Neural progenitor cell (in vitro differentiated cells): Measurements from ENCODE around the gene RERE. TPM values are rescaled to one million over a fixed set of nuclear protein-coding genes. Genes with fewer than 3 reads are reported as not detected.

ENCODE experiments used
- DNase-seq: peaks from one replicate; pipeline ENCODE4 v3.0.0-alpha.2; 2016; ENCODE audit warnings: low spot score
- H2AFZ ChIP-seq: fragments of 200-600 bp; sonication (generic); replicated peaks from 2 replicates; pipeline ENCODE4 v1.6.1; 2016; ENCODE audit warnings: antibody characterized with exemption
- H3F3A ChIP-seq: fragments of 200-600 bp; sonication (generic); 2 replicates; pipeline ENCODE4 v1.6.1; 2016; ENCODE audit warnings: antibody characterized with exemption, low read depth
- H3K27ac ChIP-seq: fragments of 200-600 bp; sonication (generic); 2 replicates; pipeline ENCODE4 v1.5.1; 2016; ENCODE audit warnings: mild to moderate bottlenecking
- H3K27me3 ChIP-seq: fragments of 200-600 bp; sonication (generic); 2 replicates; pipeline ENCODE4 v1.6.1; 2016; ENCODE audit warnings: mild to moderate bottlenecking, moderate library complexity
- H3K36me3 ChIP-seq: fragments of 200-600 bp; sonication (generic); 2 replicates; pipeline ENCODE4 v1.5.1; 2016
- H3K4me1 ChIP-seq: fragments of 200-600 bp; sonication (generic); 2 replicates; pipeline ENCODE4 v1.6.1; 2016; ENCODE audit warnings: mixed run types
- H3K4me2 ChIP-seq: fragments of 200-600 bp; sonication (generic); 2 replicates; pipeline ENCODE4 v1.6.1; 2016
- H3K4me3 ChIP-seq: fragments of 200-600 bp; sonication (generic); 2 replicates; pipeline ENCODE4 v1.5.1; 2016
- H3K79me2 ChIP-seq: fragments of 200-600 bp; sonication (generic); 2 replicates; pipeline ENCODE4 v1.6.1; 2016; ENCODE audit warnings: low read depth
- H3K9ac ChIP-seq: fragments of 200-600 bp; sonication (generic); 2 replicates; pipeline ENCODE4 v1.6.1; 2016
- H3K9me3 ChIP-seq: fragments of 200-600 bp; sonication (generic); 2 replicates; pipeline ENCODE4 v1.5.1; 2016; ENCODE audit warnings: low read depth
- H4K20me1 ChIP-seq: fragments of 200-600 bp; sonication (generic); 2 replicates; pipeline ENCODE4 v1.6.1; 2016; ENCODE audit warnings: low read depth
- H3K27ac Mint-ChIP-seq: 3 replicates; pipeline ENCODE4 v1.8.0; 2021; ENCODE audit warnings: mixed read lengths
- H3K27me3 Mint-ChIP-seq: 2 replicates; pipeline ENCODE4 v1.8.0; 2022; ENCODE audit warnings: low read depth, mild to moderate bottlenecking, inconsistent platforms, moderate library complexity, mixed read lengths; ENCODE audit not compliant: insufficient read depth
- H3K36me3 Mint-ChIP-seq: 3 replicates; pipeline ENCODE4 v1.8.0; 2021; ENCODE audit warnings: mixed read lengths
- H3K4me1 Mint-ChIP-seq: 3 replicates; pipeline ENCODE4 v1.8.0; 2021; ENCODE audit warnings: mixed read lengths
- H3K4me3 Mint-ChIP-seq: 3 replicates; pipeline ENCODE4 v1.8.0; 2021; ENCODE audit warnings: mild to moderate bottlenecking, moderate library complexity, mixed read lengths
- H3K9me3 Mint-ChIP-seq: 3 replicates; pipeline ENCODE4 v1.8.0; 2020; ENCODE audit warnings: mixed read lengths
- CTCF ChIP-seq: fragments of 200-600 bp; sonication (generic); IDR thresholded peaks from 2 replicates; pipeline ENCODE4 v1.5.1; 2017; ENCODE audit warnings: antibody characterized with exemption, mild to moderate bottlenecking
- EZH2 ChIP-seq: fragments of 200-600 bp; sonication (generic); IDR thresholded peaks from 2 replicates; pipeline ENCODE4 v1.6.1; 2017; ENCODE audit warnings: antibody characterized with exemption, mild to moderate bottlenecking, moderate library complexity
- EZH2phosphoT487 ChIP-seq: fragments of 200-600 bp; sonication (generic); IDR thresholded peaks from 2 replicates; pipeline ENCODE4 v1.6.1; 2017; ENCODE audit warnings: antibody characterized with exemption
- total RNA-seq: library from RNA; depleted of rRNA; stranded (reverse); fragments of >200 nt; gene quantifications from 2 replicates; pipeline ENCODE4 v1.2.3, GENCODE V29; 2015; ENCODE audit warnings: low replicate concordance

RERE gene
- total RNA-seq, 1 donor from 2014 or later: 29.8 TPM

- Mint-ChIP-seq H3K36me3 (peaks cover 18% of the 10 kb centered on the region), H3K27me3 (peaks cover 2% of the 10 kb centered on the region), H3K4me3 (no peak overlapping the region), H3K27ac (no peak overlapping the region), H3K9me3 (no peaks in the 10 kb centered on the region), H3K4me1 (peaks cover 30% of the 10 kb centered on the region)
- DNase-seq: no peak
- Histone ChIP-seq H3K27ac (no peak overlapping the region), H2AFZ (no peak overlapping the region), H3K9ac (no peak overlapping the region), H3K4me1 (no peaks in the 10 kb centered on the region), H3K4me2 (no peak overlapping the region), H3K27me3 (no peaks in the 10 kb centered on the region), H4K20me1 (peaks cover 31% of the 10 kb centered on the region), H3F3A (peaks cover 6% of the 10 kb centered on the region), H3K4me3 (no peak overlapping the region), H3K36me3 (no peaks in the 10 kb centered on the region), H3K79me2 (peaks cover 49% of the 10 kb centered on the region), H3K9me3 (no peaks in the 10 kb centered on the region)
- TF ChIP-seq EZH2phosphoT487 (no peak), CTCF (no peak), EZH2 (no peak)
These were observed 387.0 kb downstream of the RERE start for GRCh38 chr1:8430476-8430875.

GRCh38 chr1:8429549-8430110, 387.8 kb downstream of the RERE start:
- no peaks in the 10 kb centered on the region for H3K27me3 ChIP-seq
- H3K36me3 ChIP-seq: no peaks in the 10 kb centered on the region
- no peak overlapping the region for H3K27ac ChIP-seq
- H3F3A ChIP-seq: peaks cover 14% of the 10 kb centered on the region
- no peak for DNase-seq
- H3K9me3 ChIP-seq: no peaks in the 10 kb centered on the region
- TF ChIP-seq CTCF (no peak), EZH2 (no peak), EZH2phosphoT487 (no peak)
- Mint-ChIP-seq H3K27ac (no peak overlapping the region), H3K36me3 (peaks cover 12% of the 10 kb centered on the region), H3K9me3 (no peaks in the 10 kb centered on the region), H3K4me1 (peaks cover 38% of the 10 kb centered on the region), H3K4me3 (no peak overlapping the region), H3K27me3 (no peaks in the 10 kb centered on the region)
- H3K4me2 ChIP-seq: no peak overlapping the region
- no peak overlapping the region for H3K9ac ChIP-seq
- peaks cover 41% of the 10 kb centered on the region for H3K79me2 ChIP-seq
- H3K4me3 ChIP-seq: no peak overlapping the region
- no peak overlapping the region for H2AFZ ChIP-seq
- H4K20me1 ChIP-seq: peaks cover 39% of the 10 kb centered on the region
- peaks cover 5% of the 10 kb centered on the region for H3K4me1 ChIP-seq

- DNase-seq: no peak
- Histone ChIP-seq H4K20me1 (peaks cover 48% of the 10 kb centered on the region), H3K4me1 (peaks cover 12% of the 10 kb centered on the region), H3K36me3 (no peaks in the 10 kb centered on the region), H3F3A (peaks cover 24% of the 10 kb centered on the region), H3K79me2 (peaks cover 37% of the 10 kb centered on the region), H3K27ac (no peak overlapping the region), H3K27me3 (no peaks in the 10 kb centered on the region), H3K9ac (no peak overlapping the region), H2AFZ (no peak overlapping the region), H3K4me2 (no peak overlapping the region), H3K4me3 (no peak overlapping the region), H3K9me3 (no peaks in the 10 kb centered on the region)
- Mint-ChIP-seq H3K27ac (no peak overlapping the region), H3K4me3 (no peak overlapping the region), H3K27me3 (no peaks in the 10 kb centered on the region), H3K4me1 (peaks cover 43% of the 10 kb centered on the region), H3K9me3 (no peaks in the 10 kb centered on the region), H3K36me3 (peaks cover 9% of the 10 kb centered on the region)
- no peak for TF ChIP-seq CTCF
- TF ChIP-seq EZH2phosphoT487: no peak
- no peak for TF ChIP-seq EZH2
These were observed 389.0 kb downstream of the RERE start for GRCh38 chr1:8428441-8428840.
